Measurements from ENCODE around the gene COL19A1. TPM values are rescaled to one million over a fixed set of nuclear protein-coding genes. Genes with fewer than 3 reads are reported as not detected.
"Not testable (repeated sequence)": the region's sequence is repeated elsewhere in the genome, so short reads cannot be mapped to it uniquely, and the experiment has no call there.

Gene COL19A1
- total RNA-seq, 1 donor from 2014 or later, result under 0.01 TPM

DNA sequence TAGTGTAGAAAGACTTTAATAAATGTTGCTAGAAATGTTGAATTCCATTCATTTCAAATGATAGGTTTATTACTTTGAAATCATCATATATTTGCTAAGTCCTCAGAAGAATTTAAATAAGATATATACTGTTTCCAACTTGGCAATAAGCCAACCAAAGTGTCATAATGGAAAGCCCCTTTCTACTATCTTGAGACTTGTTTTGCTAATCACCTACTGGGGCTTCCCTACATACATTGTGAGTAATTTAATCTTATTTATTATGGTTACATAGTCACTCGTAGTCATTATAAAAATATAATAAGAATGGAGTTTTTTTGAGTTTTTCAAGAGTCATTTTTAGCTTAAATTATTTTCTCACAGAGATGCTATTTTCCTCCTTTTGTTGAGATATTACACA lies 20.7 kb downstream of the COL19A1 start:
- no peak for DNase-seq (ENCODE audit: low read depth)
- no peak overlapping the region for H3K4me3 ChIP-seq (ENCODE audit: low read depth, low read length)
- TF ChIP-seq CTCF (conservative IDR thresholded peaks at IDR 0.05; ENCODE audit: low read depth, low read length), result no peak

GRCh38 chr6:69887714-69888345 lies 21.5 kb downstream of the COL19A1 start:
- H3K4me3 ChIP-seq (ENCODE audit: low read depth, low read length), result no peak overlapping the region
- DNase-seq (ENCODE audit: low read depth), result no peak
- no peak for TF ChIP-seq CTCF (conservative IDR thresholded peaks at IDR 0.05; ENCODE audit: low read depth, low read length)

GRCh38 chr6:69888482-69889233 lies 22.3 kb downstream of the COL19A1 start:
- no peak for TF ChIP-seq CTCF (conservative IDR thresholded peaks at IDR 0.05; ENCODE audit: low read depth, low read length)
- DNase-seq (ENCODE audit: low read depth), result no peak

GRCh38 chr6:69889234-69889974 lies 23.0 kb downstream of the COL19A1 start:
- H3K4me3 ChIP-seq (ENCODE audit: low read depth, low read length); DNase-seq (ENCODE audit: low read depth): not testable (repeated sequence)

More at GRCh38 chr6:69888482-69889233, 22.3 kb downstream of the COL19A1 start:
- no peak overlapping the region for H3K4me3 ChIP-seq (ENCODE audit: low read depth, low read length)

DNA sequence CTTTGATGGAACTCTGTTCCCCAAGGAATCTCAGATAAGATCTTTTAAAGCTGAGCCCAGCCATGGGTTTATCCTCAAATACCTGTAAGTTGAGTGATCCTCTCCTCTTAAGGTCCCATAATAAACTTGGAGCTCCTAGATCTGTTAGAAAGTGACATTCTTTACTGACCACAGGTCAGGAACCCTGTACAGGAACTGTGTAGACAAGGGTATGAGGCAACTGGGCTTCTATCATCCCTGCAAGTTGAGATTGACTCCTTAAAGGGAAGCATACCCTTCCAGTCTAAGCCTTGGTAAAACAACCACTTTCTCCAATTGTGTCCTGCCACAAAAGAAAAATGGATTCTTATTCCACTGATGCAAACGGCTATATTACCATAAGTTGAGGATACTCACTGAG lies 26.2 kb downstream of the COL19A1 start:
- not testable (repeated sequence) for H3K4me3 ChIP-seq (ENCODE audit: low read depth, low read length); DNase-seq (ENCODE audit: low read depth)

- DNase-seq (ENCODE audit: low read depth); H3K4me3 ChIP-seq (ENCODE audit: low read depth, low read length): not testable (repeated sequence)
These were observed 26.9 kb downstream of the COL19A1 start for GRCh38 chr6:69893266-69893665.

DNA sequence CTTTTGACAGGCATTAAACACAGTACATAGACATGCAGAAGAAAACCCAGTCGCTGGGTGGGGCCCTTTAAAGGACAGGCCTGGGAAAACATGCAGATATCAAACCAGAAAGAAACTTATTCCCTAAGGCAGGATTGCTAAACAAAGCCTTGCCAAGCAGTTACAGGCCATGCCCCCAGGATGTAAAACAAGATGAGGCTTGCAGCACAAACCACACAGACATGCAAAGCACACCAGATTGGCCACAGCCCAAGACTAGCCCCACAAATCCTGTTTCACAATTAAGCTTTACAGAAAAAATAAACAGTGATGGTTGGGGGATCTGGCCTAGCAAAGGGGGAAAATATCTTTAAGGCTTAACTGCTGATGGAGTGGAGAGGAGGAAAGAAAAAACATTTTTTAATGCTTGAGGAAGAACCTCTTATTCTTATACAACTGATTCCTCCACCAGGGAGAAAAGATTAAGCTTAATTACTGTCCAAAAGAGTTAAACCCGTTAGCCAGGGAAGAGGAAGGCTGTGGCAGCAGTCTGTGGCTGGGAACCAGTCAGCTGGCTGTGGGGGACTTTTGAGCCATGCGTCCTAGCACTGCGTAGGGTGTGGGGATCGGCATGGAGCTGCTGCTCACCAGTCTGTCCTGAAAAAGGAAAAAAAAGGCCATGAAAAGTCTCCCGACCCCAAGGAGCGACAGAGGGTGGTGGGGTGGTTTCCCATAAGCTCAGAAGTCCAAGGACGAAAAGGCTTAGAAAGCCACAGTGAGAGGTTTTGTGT lies 28.4 kb downstream of the COL19A1 start:
- no peak overlapping the region for H3K4me3 ChIP-seq (ENCODE audit: low read depth, low read length)
- DNase-seq (ENCODE audit: low read depth), result no peak
- no peak for TF ChIP-seq CTCF (conservative IDR thresholded peaks at IDR 0.05; ENCODE audit: low read depth, low read length)

- DNase-seq (ENCODE audit: low read depth), result no peak
- no peak overlapping the region for H3K4me3 ChIP-seq (ENCODE audit: low read depth, low read length)
- no peak for TF ChIP-seq CTCF (conservative IDR thresholded peaks at IDR 0.05; ENCODE audit: low read depth, low read length)
These were observed 29.0 kb downstream of the COL19A1 start for GRCh38 chr6:69895396-69895795.
